Uterus (tissue), 2 donors: Measurements from ENCODE around the gene TMEM132A.

Experiments
- POLR2A ChIP-seq, 2 donors: fragments of 450-650 bp; IDR thresholded peaks; one replicate each; pipeline ENCODE4 v1.6.1; 2016; ENCODE audit warnings: antibody characterized with exemption in 2 of 2, mild to moderate bottlenecking in 1 of 2, moderate library complexity in 1 of 2
- TF ChIP-seq, protein P1 (sequence below), 4 experiments: fragments of 200-600 bp in 2 of 4; fragments of 450-650 bp in 2 of 4; sonication (generic) in 2 of 4; IDR thresholded peaks; one replicate each; pipeline ENCODE4 v1.5.1; 2016 to 2019; ENCODE audit warnings: antibody characterized with exemption in 4 of 4, mild to moderate bottlenecking in 2 of 4, moderate library complexity in 1 of 4

- TF ChIP-seq POLR2A (IDR thresholded peaks at IDR 0.05), result no peak
- TF ChIP-seq, protein P1, sequence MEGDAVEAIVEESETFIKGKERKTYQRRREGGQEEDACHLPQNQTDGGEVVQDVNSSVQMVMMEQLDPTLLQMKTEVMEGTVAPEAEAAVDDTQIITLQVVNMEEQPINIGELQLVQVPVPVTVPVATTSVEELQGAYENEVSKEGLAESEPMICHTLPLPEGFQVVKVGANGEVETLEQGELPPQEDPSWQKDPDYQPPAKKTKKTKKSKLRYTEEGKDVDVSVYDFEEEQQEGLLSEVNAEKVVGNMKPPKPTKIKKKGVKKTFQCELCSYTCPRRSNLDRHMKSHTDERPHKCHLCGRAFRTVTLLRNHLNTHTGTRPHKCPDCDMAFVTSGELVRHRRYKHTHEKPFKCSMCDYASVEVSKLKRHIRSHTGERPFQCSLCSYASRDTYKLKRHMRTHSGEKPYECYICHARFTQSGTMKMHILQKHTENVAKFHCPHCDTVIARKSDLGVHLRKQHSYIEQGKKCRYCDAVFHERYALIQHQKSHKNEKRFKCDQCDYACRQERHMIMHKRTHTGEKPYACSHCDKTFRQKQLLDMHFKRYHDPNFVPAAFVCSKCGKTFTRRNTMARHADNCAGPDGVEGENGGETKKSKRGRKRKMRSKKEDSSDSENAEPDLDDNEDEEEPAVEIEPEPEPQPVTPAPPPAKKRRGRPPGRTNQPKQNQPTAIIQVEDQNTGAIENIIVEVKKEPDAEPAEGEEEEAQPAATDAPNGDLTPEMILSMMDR (IDR thresholded peaks at IDR 0.05), result no peak
Observed at GRCh38 chr11:60937144-60937527, 12.9 kb downstream of the TMEM132A start.
